ENCODE results near the gene PLA2G4D. TPM values are rescaled to one million over a fixed set of nuclear protein-coding genes. Genes with fewer than 3 reads are reported as not detected.

PLA2G4D gene
- total RNA-seq, 1 donor, result not detected

DNA sequence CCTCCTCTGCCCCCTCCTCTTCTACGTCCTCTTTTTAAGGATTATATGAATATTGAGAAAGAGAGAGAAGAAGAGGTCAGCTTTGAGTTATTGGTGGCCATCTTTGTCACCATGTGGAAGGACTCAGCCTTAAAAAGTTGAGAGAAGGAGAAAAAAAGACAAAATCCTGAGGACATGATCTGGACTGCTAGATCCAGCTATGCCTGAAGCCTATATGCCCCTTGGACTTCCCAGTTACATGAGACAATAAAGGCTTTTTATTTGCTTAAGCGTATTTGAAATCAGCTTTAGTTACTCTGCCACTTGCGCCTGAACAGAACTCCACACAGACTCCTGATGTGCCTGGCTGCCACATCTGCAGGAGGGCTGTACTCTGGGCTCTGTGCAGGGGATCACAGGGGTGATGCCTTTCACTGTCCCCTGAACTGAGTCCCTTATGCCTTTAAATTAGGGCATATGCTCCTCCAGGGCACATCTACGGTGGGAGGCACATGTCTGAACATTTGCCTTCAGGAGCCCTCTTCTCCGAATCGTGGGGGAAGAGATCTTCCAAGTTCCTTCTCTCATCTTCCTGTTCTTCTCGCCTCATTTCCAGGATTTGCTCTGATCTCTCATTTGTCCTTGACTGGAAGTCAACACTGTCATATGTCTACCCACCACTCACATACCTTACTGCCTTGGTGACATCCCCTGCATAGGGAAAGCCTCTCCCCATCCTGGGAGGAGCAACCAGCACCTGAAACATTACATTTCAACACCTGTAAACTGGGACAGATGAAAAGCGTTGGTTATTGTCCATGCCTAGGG is 59.5 kb downstream of the PLA2G4D start:
- Histone ChIP-seq H3K4me3 (ENCODE audit: insufficient read depth, low read length) (no peak overlapping the region), H3K4me1 (ENCODE audit: insufficient read depth, low read length) (no peaks in the 10 kb centered on the region), H3K79me2 (ENCODE audit: insufficient read depth, low read length) (no peaks in the 10 kb centered on the region), H4K20me1 (ENCODE audit: insufficient read depth, low read length) (no peaks in the 10 kb centered on the region), H3K36me3 (ENCODE audit: insufficient read depth, low read length) (no peaks in the 10 kb centered on the region), H2AFZ (ENCODE audit: low read length) (peak overlapping the region; percentile 42), H3K4me2 (ENCODE audit: insufficient read depth, low read length) (no peak overlapping the region), H3K27me3 (ENCODE audit: insufficient read depth, low read length) (peaks cover 18% of the 10 kb centered on the region), H3K9me3 (ENCODE audit: low read depth, low read length) (no peaks in the 10 kb centered on the region), H3K27ac (ENCODE audit: low read depth, low read length) (no peak overlapping the region)
- DNase-seq (ENCODE audit: insufficient read length, low spot score, missing footprints), result no peak
- TF ChIP-seq, protein P1, sequence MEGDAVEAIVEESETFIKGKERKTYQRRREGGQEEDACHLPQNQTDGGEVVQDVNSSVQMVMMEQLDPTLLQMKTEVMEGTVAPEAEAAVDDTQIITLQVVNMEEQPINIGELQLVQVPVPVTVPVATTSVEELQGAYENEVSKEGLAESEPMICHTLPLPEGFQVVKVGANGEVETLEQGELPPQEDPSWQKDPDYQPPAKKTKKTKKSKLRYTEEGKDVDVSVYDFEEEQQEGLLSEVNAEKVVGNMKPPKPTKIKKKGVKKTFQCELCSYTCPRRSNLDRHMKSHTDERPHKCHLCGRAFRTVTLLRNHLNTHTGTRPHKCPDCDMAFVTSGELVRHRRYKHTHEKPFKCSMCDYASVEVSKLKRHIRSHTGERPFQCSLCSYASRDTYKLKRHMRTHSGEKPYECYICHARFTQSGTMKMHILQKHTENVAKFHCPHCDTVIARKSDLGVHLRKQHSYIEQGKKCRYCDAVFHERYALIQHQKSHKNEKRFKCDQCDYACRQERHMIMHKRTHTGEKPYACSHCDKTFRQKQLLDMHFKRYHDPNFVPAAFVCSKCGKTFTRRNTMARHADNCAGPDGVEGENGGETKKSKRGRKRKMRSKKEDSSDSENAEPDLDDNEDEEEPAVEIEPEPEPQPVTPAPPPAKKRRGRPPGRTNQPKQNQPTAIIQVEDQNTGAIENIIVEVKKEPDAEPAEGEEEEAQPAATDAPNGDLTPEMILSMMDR (IDR thresholded peaks at IDR 0.05; ENCODE audit: extremely low read depth, low read depth, low read length), result no peak

DNA sequence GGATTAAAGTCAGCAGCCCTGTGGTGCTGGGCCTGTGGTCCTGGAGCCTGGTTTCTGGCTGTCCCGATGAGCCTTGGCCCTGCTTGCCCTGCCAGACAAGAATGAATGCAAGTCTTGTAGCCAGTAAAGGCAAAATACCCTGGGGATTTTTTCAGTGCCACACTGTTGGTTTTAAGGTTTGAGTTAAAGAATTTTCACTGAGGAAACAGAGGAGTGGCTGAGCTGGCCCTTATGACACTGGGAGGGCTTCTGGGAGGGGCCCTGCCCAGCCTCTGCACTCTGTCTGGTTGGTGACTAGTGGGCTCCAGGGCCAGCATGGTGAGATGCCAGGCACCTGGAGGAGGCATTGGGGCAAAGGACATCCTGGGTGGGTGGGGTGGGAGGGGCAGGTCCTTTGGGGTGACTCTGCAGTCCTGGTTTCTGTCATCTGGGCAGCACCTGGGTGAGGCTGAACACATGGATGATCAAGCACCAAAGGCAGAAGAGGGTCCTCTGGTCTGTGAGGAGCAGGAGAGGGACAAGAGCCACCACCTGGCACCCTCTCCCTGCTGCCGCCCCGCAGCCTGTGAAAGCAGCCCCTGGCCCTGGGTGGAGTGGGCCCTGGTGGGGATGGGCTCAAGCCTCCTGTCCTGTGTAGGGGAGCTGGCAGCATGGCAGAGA is 61.0 kb downstream of the PLA2G4D start:
- DNase-seq (ENCODE audit: insufficient read length, low spot score, missing footprints), result no peak
- Histone ChIP-seq H3K4me3 (ENCODE audit: insufficient read depth, low read length) (no peak overlapping the region), H3K27ac (ENCODE audit: low read depth, low read length) (no peak overlapping the region), H4K20me1 (ENCODE audit: insufficient read depth, low read length) (no peaks in the 10 kb centered on the region), H3K27me3 (ENCODE audit: insufficient read depth, low read length) (peaks cover 25% of the 10 kb centered on the region), H3K9me3 (ENCODE audit: low read depth, low read length) (no peaks in the 10 kb centered on the region), H3K4me2 (ENCODE audit: insufficient read depth, low read length) (no peak overlapping the region), H2AFZ (ENCODE audit: low read length) (no peak overlapping the region), H3K36me3 (ENCODE audit: insufficient read depth, low read length) (no peaks in the 10 kb centered on the region), H3K79me2 (ENCODE audit: insufficient read depth, low read length) (no peaks in the 10 kb centered on the region), H3K4me1 (ENCODE audit: insufficient read depth, low read length) (no peaks in the 10 kb centered on the region)
- TF ChIP-seq, protein P1 (IDR thresholded peaks at IDR 0.05; ENCODE audit: extremely low read depth, low read depth, low read length), result no peak

DNA sequence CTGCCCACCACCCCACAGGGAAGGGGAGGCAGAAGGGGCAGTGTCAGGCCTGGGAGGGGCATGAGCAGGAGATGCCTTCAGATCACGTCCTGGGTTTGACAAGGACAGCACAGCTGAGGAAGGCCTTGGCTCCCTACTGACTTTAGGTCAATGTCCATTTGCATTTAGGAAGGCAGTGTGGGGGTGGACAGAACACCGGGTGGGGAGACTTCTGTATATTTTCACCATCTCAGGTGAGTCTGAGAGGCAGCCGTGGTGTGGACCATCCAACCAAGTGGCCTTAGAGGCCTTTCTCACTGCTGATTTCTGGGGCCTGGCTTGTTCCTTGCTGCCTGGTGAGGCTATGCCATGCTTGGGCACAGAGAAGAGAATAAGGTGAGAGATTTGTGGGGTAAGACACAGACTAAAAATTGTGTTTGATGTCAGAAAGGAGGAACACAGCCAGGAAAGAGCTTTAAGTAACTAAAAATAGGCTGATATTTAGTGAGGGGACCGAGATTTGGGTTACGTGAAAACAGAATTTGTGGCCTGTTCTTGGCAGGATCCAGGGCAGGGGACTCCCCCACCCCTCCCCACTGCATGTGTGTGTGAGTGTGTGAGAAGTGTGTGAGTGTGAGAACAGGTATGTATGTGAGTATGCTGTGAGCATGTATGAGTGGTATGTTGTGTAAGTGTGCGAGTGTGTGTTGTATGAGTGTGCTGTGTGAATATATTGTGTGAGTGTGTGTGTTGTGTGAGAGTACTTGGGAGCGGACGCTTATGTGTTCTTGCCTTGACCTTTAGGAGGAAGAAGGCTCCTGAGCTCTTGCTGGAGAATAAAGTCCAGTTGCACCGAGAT is 61.8 kb downstream of the PLA2G4D start:
- DNase-seq (ENCODE audit: insufficient read length, low spot score, missing footprints), result no peak
- Histone ChIP-seq H3K4me3 (ENCODE audit: insufficient read depth, low read length) (no peak overlapping the region), H3K79me2 (ENCODE audit: insufficient read depth, low read length) (no peaks in the 10 kb centered on the region), H4K20me1 (ENCODE audit: insufficient read depth, low read length) (no peaks in the 10 kb centered on the region), H3K36me3 (ENCODE audit: insufficient read depth, low read length) (no peaks in the 10 kb centered on the region), H3K27ac (ENCODE audit: low read depth, low read length) (no peak overlapping the region), H3K4me2 (ENCODE audit: insufficient read depth, low read length) (no peak overlapping the region), H3K9me3 (ENCODE audit: low read depth, low read length) (no peaks in the 10 kb centered on the region), H3K27me3 (ENCODE audit: insufficient read depth, low read length) (peaks cover 30% of the 10 kb centered on the region), H3K4me1 (ENCODE audit: insufficient read depth, low read length) (no peaks in the 10 kb centered on the region), H2AFZ (ENCODE audit: low read length) (no peak overlapping the region)
- TF ChIP-seq, protein P1 (IDR thresholded peaks at IDR 0.05; ENCODE audit: extremely low read depth, low read depth, low read length), result no peak
